Stomach (tissue), 4 donors: Measurements from ENCODE around the gene CCDC174.

Source experiments
- POLR2A ChIP-seq, 4 donors: fragments of 450-650 bp; IDR thresholded peaks; one replicate each; pipeline ENCODE4 v1.6.1; 2016; ENCODE audit warnings: antibody characterized with exemption in 4 of 4, control low read depth in 2 of 4, mild to moderate bottlenecking in 1 of 4, moderate library complexity in 1 of 4
- TF ChIP-seq, protein P1 (sequence below), 7 experiments: fragments of 450-650 bp in 4 of 7; fragments of 200-600 bp in 3 of 7; sonication (generic) in 3 of 7; IDR thresholded peaks; one replicate each; pipeline ENCODE4 v1.5.1; 2016 to 2019; ENCODE audit warnings: antibody characterized with exemption in 7 of 7, control low read depth in 2 of 7, mild to moderate bottlenecking in 1 of 7

DNA sequence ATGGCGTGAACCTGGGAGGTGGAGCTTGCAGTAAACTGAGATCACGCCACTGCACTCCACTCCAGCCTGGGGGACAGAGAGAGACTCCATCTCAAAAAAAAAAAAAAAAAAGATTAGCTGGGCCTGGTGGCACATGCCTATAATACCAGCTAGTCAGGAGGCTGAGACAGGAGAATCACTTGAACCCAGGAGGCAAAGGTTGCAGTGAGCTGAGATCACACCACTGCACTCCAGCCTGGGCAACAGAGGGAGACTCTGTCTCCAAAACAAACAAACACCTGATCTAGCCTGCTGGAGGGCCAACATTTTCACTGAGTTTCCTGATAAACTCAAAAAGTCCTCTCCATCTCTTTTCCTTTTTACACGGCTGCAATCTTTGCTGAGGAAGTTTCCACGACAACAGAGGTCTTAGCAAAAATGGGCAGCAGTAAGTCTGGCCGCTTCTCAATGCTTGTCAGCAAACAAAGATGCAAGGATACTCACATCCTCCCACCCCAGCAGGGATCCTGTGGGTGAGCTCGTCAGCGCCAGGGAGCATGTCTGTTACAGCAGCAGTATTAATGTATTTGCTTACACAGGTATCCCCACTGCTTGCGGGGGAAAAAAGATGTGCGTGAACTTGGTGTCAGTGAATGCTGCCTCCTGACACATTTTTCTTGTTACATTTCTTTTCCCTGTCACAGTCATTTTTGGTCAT lies 21.0 kb upstream of the CCDC174 start:
- TF ChIP-seq, protein P1, sequence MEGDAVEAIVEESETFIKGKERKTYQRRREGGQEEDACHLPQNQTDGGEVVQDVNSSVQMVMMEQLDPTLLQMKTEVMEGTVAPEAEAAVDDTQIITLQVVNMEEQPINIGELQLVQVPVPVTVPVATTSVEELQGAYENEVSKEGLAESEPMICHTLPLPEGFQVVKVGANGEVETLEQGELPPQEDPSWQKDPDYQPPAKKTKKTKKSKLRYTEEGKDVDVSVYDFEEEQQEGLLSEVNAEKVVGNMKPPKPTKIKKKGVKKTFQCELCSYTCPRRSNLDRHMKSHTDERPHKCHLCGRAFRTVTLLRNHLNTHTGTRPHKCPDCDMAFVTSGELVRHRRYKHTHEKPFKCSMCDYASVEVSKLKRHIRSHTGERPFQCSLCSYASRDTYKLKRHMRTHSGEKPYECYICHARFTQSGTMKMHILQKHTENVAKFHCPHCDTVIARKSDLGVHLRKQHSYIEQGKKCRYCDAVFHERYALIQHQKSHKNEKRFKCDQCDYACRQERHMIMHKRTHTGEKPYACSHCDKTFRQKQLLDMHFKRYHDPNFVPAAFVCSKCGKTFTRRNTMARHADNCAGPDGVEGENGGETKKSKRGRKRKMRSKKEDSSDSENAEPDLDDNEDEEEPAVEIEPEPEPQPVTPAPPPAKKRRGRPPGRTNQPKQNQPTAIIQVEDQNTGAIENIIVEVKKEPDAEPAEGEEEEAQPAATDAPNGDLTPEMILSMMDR (IDR thresholded peaks at IDR 0.05), result no peak
- no peak for TF ChIP-seq POLR2A (IDR thresholded peaks at IDR 0.05)
